HG02798 (cell line): Measurements from ENCODE around the gene MGME1.
A peak's percentile ranks its signal among the peaks of the same experiment; 100 is the strongest.

Experiments used
- ATAC-seq: cut with Tn5 transposase; IDR thresholded peaks from one replicate; pipeline ENCODE4 v1.9.1; 2021; ENCODE audit warnings: mild to moderate bottlenecking; ENCODE audit not compliant: unreplicated experiment, poor library complexity

Gene MGME1

GRCh38 chr20:17939622-17940223 lies 29.1 kb upstream of the MGME1 start:
- ATAC-seq = no peak

- no peak for ATAC-seq
Measured at GRCh38 chr20:17940224-17940971, 28.4 kb upstream of the MGME1 start.

- ATAC-seq = no peak
Measured at GRCh38 chr20:17941087-17941825, 27.6 kb upstream of the MGME1 start.

- no peak for ATAC-seq
Measured at GRCh38 chr20:17941826-17942196, 27.0 kb upstream of the MGME1 start.

DNA sequence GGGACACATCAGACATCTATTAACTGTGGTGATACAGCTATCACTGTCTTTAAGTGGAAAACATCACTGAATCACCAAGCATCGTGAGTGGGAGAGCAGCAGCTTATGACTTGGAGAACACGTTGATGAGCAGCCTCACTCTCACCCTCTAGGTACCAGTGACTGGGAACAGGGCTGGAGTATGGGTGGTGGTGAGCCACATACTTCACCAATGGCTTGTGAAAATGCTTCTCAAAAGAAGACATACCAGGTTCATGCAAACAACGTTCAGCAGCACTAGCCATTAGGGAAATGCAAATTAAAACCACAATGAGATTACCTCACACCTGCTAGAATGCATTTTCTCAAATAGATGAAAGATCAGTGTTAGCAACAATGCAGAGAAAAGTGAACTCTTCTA lies 25.5 kb upstream of the MGME1 start:
- ATAC-seq = peak; percentile 82

DNA sequence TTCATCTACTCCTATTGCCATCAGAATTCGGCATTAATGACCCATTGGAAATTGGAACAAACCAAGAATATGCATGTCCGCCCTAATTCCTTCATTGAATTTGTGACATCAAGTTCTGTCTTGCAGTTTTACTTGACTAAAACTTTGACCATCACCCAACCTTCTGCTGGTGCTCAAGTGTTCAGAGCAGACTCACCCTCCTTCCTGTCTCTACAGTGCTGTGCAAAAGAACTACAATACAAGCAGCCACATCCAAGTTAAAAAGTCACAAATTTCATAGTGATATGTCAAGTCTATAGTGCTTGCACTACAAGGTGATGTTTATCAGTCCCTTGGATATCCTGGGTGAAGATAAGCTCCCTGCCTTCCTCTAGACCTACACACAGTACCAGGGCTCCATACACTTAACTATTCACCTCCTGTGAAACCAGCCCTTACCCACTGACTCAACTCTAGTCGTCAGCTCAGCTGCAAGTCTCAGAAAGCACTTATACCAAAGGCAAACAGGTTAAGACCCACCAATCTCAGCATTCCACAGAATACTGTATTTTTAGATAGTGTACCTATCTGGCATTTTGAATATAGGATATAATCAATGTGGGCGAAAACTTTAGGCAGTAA lies 23.9 kb upstream of the MGME1 start:
- ATAC-seq = no peak

DNA sequence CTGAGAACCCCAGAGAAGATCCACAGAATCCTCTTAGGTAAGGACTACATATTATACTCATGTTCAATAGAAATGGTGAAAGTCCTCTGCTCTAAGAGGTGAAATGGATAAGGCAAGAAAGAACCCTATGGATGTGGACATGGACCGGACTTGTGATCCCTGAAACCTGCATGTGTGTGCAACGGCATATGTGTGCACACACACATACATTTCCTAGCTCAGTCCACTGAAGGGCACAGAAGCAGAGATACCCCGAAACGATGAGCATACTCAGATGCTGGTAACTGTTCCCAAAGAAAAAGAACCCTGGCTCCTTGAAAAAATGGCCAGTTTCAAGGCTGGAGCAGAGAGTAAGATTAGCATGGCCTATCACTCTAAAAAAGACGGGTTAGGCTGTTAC lies 22.8 kb upstream of the MGME1 start:
- no peak for ATAC-seq

DNA sequence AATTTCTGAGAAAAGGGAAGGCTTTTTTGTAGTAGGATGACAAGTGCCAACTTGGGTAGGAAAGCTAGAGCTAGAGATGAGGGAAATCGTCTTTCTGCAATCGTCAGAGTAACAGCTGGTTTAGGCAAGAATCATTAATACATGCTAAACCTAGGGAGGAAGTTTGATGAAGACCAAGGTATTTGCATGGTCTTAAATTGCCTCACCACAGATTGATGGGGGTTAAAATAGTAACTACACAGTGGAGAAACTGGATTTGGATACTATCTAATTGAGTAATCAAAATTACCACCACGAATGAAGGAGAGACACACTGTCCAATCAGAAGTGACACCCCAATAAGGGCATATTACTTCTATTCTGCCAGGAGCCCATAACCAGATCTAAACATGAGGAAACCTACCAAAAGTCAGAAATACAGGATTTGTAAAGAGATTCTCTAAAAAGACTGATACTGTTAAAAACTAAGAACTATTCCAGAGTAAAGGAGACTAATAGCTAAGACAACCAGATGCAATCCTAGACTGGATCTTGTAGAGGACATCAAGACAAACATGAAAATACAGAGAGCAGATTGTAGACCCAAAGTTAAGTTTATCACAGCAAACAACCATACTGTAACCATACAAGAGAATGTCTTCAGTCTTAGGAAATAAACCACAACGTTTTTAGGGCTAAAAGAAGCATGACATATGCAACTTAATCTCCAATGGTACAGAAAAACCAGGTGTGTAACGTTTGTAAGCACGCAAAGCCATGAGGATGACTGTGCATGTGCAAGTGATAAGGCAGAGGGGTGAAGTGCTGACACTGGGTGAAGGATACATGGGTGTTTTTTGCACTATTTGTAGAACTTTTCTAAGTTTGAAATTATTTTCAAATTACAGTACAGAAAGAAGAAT lies 22.0 kb upstream of the MGME1 start:
- no peak for ATAC-seq

DNA sequence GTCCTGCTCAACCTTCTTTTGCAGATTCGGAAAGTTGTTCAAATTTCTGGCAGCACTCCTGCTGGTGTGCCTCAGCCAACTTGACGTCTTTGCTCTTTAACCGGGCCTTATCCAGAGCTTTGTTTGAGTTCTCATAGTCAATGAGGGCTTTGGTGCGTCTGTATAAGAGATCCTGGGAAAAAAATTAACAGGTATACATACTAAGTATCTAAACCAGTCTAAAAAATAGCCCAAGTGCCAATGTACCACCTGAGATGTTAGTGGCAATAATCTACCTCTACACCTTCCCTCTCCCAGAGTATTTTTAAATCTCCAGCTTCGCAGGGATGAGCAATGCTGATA lies 21.4 kb upstream of the MGME1 start:
- ATAC-seq = no peak

DNA sequence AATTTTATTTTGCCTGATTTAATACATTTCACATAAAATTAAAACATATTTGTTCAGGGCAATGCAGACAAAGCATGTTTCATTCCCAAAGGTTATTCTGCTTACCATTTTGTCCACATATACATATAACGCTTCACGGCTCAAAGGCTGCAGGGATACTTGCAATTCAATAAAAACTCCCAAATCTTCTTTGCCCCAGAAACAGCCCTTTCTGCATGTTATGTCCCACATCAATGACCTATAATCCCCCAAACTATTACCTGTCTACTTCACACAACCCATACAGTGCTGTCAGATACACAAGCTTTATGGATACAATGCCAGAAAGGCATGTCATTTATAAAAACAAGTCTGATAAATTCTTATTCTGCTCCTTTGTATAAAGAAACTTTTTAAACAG lies 20.4 kb upstream of the MGME1 start:
- ATAC-seq = no peak

- ATAC-seq = no peak
Measured at GRCh38 chr20:17949899-17950298, 18.9 kb upstream of the MGME1 start.

DNA sequence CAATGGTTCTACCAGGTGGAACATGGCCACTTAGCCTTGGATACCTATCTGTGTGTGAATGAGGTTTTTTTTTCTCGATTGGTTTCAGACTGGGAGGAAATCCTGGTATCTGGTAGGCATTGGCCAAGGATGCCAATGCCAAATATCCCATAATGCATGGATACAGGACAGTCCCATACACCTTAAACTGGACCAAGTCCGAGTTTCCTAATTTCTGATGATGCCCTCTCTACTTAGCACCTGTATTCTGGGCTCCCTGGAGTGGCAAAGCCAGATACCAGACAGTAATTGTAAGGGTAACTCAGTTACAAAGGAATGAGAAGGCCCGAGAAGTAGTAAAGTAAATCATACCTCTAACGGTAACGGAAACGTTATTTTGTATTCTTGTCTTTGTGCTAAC lies 18.1 kb upstream of the MGME1 start:
- ATAC-seq = no peak

GRCh38 chr20:17951323-17951722 lies 17.5 kb upstream of the MGME1 start:
- no peak for ATAC-seq

DNA sequence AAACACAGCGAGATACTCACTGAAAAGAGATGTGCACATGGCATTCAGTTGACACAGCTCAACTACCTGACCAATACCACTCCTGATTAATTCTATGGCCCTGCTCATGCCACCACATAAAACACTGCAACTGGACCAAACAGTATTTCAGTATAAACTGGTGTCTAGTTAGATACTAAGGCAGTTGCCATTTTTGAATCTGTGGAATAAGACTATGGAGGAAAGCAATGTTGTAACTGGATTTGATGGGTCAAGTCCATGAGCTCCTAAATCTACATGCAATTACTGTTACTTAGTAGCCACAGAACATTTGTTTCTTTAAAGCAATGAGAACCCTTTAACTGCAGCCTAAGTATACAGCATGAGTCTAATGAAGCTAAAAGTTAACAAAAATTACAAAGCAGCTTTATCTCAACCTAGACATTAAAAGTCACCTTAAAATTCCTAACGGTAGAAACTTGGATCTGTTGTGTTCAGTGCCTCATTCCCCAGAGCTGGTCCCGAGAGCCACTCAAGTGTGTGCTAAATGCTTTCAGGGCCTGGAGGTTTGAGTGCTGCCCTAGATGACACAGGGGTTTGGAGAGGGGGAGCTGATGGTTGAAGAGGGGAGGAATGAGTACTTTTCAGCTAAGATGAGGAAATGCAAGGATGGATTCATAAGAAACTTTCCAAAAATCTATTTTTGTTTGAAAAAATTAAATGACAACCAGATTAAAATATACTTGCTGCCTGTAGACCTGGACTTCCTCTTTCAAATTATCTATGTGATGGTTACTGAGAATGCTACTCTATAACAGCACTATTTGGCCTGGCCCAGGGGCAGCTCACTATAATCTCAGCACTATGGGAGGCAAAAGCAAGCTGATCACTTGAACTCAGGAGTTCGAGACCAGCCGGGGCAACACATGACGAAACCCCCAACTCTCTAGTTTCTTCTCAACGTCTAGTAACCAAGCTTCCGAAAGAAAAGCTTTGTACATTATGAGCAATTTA lies 15.8 kb upstream of the MGME1 start:
- no peak for ATAC-seq

GRCh38 chr20:17953935-17954334 lies 14.9 kb upstream of the MGME1 start:
- ATAC-seq = no peak

- no peak for ATAC-seq
Measured at GRCh38 chr20:17955302-17955701, 13.5 kb upstream of the MGME1 start.

GRCh38 chr20:17956099-17956685 lies 12.6 kb upstream of the MGME1 start:
- no peak for ATAC-seq

- ATAC-seq = no peak
Measured at GRCh38 chr20:17957505-17958363, 11.1 kb upstream of the MGME1 start.
